ENCODE results near the gene ORAI3.

Gene ORAI3

DNA sequence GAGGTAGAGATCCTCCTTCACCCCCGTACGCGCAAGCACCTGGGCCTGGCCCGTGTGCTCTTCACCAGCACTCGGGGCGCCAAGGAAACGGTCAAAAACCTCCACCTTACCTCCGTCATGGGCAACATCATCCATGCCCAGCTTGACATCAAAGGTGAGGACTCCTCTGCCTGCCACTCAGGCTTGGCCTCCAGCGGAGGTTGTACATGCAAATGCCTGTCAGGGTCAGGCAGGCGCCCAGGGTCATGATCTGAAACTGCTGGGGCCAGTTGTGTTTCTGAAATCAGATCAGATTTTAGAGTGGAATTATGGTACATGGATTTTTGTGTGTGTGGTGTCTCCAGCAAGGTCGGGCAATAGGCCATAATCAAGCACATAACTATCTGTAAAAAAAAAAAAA is 12.5 kb downstream of the ORAI3 start:
- intact Hi-C loops (cut with micrococcal nuclease) = no loop called here
- Mint-ChIP-seq H3K36me3 (ENCODE audit: low read depth) (peaks cover 93% of the 10 kb centered on the region), H3K4me1 (ENCODE audit: low read depth) (peaks cover 47% of the 10 kb centered on the region), H3K27me3 (no peaks in the 10 kb centered on the region), H3K27ac (no peak overlapping the region), H3K4me3 (no peak overlapping the region), H3K9me3 (no peaks in the 10 kb centered on the region)

DNA sequence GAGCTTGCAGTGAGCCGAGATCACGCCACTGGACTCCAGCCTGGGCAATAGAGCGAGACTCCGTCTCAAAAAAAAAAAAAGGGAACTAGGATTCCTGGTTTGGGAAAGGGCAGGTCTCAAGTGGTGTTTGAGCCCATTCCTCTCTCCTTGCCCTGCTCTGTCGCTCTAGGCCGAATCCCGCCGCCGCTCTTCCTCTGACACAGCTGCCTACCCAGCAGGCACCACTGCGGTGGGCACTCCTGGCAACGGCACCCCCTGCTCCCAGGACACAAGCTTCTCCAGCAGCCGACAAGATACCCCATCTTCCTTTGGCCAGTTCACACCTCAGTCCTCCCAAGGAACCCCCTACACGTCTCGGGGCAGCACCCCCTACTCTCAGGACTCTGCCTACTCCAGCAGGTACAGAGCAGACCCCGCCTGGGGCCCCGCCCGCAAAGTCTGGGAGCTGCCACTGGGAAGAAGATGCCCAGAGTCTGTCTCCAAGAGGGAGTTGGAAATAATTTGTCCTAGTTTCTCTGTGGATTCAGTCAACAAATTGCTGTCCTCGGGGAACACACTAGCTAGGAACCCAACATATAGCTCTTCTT is 15.2 kb downstream of the ORAI3 start:
- H3K36me3 Mint-ChIP-seq (ENCODE audit: low read depth) = peaks cover 97% of the 10 kb centered on the region
- no peak overlapping the region for H3K4me3 Mint-ChIP-seq
- H3K27me3 Mint-ChIP-seq = no peaks in the 10 kb centered on the region
- peak overlapping the region; percentile 21 for H3K27ac Mint-ChIP-seq
- intact Hi-C loops (cut with micrococcal nuclease) = no loop called here
- H3K9me3 Mint-ChIP-seq = no peaks in the 10 kb centered on the region
- peaks cover 38% of the 10 kb centered on the region for H3K4me1 Mint-ChIP-seq (ENCODE audit: low read depth)

DNA sequence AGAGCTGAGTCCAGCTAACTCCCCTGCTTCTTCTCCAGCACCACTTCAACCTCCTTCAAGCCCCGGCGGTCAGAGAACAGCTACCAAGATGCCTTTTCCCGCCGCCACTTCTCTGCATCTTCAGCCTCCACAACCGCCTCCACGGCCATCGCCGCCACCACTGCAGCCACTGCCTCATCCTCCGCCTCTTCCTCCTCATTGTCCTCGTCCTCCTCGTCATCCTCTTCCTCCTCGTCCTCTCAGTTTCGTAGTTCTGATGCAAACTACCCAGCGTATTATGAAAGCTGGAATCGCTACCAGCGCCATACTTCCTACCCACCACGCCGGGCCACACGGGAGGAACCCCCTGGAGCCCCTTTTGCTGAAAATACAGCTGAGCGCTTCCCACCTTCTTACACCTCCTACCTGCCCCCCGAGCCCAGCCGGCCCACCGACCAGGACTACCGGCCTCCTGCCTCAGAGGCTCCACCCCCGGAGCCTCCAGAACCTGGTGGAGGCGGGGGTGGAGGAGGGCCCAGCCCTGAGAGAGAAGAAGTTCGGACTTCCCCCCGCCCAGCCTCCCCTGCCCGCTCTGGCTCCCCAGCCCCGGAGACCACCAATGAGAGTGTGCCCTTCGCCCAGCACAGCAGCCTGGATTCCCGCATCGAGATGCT is 15.8 kb downstream of the ORAI3 start:
- Mint-ChIP-seq H3K27me3 (no peaks in the 10 kb centered on the region), H3K27ac (peak overlapping the region; percentile 21), H3K9me3 (no peaks in the 10 kb centered on the region), H3K36me3 (ENCODE audit: low read depth) (peaks cover 97% of the 10 kb centered on the region), H3K4me3 (peak overlapping the region; percentile 27), H3K4me1 (ENCODE audit: low read depth) (peaks cover 31% of the 10 kb centered on the region)
- intact Hi-C loops (cut with micrococcal nuclease) = no loop called here

DNA sequence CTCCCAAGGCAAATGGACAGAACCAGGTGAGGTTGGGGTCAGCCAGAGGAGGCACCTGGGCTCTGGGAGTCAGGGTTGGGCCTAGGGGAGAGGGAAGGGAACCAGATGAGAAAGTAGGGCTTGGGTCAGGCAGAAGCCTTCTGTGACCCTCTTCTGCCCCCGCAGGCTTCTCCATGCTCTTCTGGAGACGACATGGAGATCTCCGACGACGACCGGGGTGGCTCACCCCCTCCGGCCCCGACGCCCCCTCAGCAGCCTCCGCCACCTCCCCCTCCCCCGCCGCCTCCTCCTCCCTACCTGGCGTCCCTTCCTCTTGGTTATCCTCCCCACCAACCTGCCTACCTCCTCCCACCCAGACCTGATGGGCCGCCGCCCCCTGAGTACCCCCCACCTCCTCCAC is 16.6 kb downstream of the ORAI3 start:
- no peaks in the 10 kb centered on the region for H3K27me3 Mint-ChIP-seq
- peaks cover 97% of the 10 kb centered on the region for H3K36me3 Mint-ChIP-seq (ENCODE audit: low read depth)
- intact Hi-C loops (cut with micrococcal nuclease) = no loop called here
- H3K27ac Mint-ChIP-seq = no peak overlapping the region
- H3K4me1 Mint-ChIP-seq (ENCODE audit: low read depth) = peaks cover 25% of the 10 kb centered on the region
- no peaks in the 10 kb centered on the region for H3K9me3 Mint-ChIP-seq
- H3K4me3 Mint-ChIP-seq = no peak overlapping the region

DNA sequence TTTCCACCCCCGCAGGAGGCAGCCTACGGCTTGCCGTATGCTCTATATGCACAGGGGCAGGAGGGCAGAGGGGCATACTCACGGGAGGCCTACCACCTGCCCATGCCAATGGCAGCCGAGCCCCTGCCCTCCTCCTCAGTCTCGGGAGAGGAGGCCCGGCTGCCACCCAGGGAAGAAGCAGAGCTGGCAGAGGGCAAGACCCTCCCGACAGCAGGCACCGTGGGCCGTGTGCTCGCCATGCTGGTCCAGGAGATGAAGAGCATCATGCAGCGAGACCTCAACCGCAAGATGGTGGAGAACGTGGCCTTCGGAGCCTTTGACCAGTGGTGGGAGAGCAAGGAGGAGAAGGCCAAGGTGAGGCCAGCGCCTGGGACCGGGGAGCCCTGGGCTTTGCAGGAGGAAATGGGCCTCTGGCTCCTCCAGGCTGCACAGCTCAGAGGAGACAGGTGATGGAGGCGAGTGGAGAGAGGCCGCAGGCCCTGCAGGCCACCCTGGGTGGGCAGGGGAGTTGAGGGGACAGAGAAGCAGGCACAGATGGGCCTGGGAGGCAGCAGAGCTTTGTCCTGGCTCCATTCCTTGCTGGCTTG is 17.3 kb downstream of the ORAI3 start:
- Mint-ChIP-seq H3K36me3 (ENCODE audit: low read depth) (peaks cover 97% of the 10 kb centered on the region), H3K27me3 (no peaks in the 10 kb centered on the region), H3K27ac (no peak overlapping the region), H3K9me3 (no peaks in the 10 kb centered on the region), H3K4me1 (ENCODE audit: low read depth) (peaks cover 25% of the 10 kb centered on the region), H3K4me3 (no peak overlapping the region)
- intact Hi-C loops (cut with micrococcal nuclease) = no loop called here

DNA sequence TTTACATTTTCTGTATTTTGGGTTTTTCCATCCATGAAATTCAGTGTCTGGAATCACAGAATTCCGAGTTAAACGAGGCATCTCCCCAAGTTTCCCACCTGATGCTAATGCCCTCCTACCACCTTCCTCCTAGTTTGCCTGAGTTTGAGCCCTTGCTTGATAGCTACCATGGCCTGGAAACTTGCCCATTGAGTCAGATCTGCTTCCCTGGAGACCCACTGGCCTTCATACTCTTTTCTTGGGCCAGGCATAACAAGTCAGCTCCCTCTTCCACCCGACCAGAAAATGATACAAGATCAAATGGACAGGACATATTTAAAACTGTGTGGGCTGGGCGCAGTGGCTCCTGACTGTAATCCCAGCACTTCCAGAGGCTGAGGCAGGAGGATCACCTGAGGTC is 18.9 kb downstream of the ORAI3 start:
- Mint-ChIP-seq H3K27me3 (no peaks in the 10 kb centered on the region), H3K4me1 (ENCODE audit: low read depth) (peaks cover 25% of the 10 kb centered on the region), H3K36me3 (ENCODE audit: low read depth) (peaks cover 97% of the 10 kb centered on the region), H3K4me3 (no peak overlapping the region), H3K9me3 (no peaks in the 10 kb centered on the region), H3K27ac (no peak overlapping the region)
- intact Hi-C loops (cut with micrococcal nuclease) = no loop called here

DNA sequence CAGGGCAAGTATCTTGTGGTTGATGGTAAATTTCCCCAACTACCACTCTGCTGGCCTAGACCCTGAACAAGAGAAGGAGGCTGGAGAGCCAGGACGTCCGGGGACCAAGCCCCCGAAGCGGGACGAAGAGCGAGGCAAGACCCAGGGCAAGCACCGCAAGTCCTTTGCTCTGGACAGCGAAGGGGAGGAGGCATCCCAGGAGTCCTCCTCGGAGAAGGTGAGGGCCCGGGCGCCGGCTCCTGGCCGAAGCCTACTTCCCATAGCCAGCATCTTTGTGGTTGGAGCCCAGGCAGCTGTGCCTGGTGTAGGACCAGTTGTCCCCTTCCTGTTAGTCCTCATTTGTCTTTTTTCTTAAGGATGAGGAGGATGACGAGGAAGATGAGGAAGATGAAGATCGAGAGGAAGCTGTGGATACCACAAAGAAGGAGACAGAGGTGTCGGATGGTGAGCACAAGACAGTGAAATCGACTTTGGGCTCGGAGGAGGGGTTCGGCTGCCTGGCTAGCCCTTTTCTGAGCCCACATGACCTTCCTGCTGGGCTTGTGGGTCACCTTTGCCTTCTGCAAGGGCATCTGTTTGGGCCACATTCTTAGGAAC is 20.5 kb downstream of the ORAI3 start:
- peaks cover 10% of the 10 kb centered on the region for H3K4me1 Mint-ChIP-seq (ENCODE audit: low read depth)
- H3K27ac Mint-ChIP-seq = no peak overlapping the region
- no peaks in the 10 kb centered on the region for H3K27me3 Mint-ChIP-seq
- H3K9me3 Mint-ChIP-seq = no peaks in the 10 kb centered on the region
- H3K36me3 Mint-ChIP-seq (ENCODE audit: low read depth) = peaks cover 97% of the 10 kb centered on the region
- no peak overlapping the region for H3K4me3 Mint-ChIP-seq
- intact Hi-C loops (cut with micrococcal nuclease) = no loop called here

DNA sequence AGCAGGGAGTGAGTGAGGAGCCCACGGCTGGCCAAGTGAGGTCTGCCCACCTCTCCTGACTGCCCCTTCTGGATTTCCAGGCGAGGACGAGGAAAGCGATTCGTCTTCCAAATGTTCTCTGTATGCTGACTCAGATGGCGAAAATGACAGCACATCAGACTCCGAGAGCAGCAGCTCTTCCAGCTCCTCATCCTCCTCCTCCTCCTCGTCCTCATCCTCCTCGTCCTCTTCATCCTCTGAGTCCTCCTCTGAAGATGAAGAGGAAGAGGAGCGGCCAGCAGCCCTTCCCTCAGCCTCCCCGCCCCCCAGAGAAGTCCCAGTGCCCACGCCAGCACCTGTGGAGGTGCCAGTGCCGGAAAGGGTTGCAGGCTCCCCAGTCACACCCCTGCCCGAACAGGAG is 22.4 kb downstream of the ORAI3 start:
- intact Hi-C loops (cut with micrococcal nuclease) = no loop called here
- no peak overlapping the region for H3K4me3 Mint-ChIP-seq
- H3K9me3 Mint-ChIP-seq = no peaks in the 10 kb centered on the region
- peaks cover 97% of the 10 kb centered on the region for H3K36me3 Mint-ChIP-seq (ENCODE audit: low read depth)
- no peaks in the 10 kb centered on the region for H3K27me3 Mint-ChIP-seq
- H3K27ac Mint-ChIP-seq = no peak overlapping the region
- H3K4me1 Mint-ChIP-seq (ENCODE audit: low read depth) = peaks cover 6% of the 10 kb centered on the region

DNA sequence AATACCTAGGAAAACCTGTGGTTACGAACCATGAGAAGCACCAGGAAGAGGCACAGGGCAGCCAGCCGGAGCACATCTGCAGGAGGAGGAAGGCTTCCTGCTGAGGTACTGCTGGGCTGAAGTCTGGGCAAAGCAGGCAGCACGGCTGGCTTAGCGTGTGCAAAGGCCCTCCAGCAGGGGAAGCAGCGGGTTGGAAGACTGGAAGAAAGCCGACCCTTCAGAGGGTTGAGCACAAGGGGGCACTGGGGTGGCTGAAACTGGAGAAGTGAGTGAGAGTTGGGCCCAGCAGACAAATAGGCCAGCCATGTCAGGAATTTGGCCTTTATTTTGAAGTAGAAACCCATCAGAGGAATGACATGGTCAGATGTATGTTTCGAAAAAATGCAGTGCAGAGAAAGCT is 24.0 kb downstream of the ORAI3 start:
- Mint-ChIP-seq H3K36me3 (ENCODE audit: low read depth) (peaks cover 96% of the 10 kb centered on the region), H3K4me3 (no peak overlapping the region), H3K27me3 (no peaks in the 10 kb centered on the region), H3K4me1 (ENCODE audit: low read depth) (peaks cover 10% of the 10 kb centered on the region), H3K27ac (no peak overlapping the region), H3K9me3 (no peaks in the 10 kb centered on the region)
- intact Hi-C loops (cut with micrococcal nuclease) = no loop called here

DNA sequence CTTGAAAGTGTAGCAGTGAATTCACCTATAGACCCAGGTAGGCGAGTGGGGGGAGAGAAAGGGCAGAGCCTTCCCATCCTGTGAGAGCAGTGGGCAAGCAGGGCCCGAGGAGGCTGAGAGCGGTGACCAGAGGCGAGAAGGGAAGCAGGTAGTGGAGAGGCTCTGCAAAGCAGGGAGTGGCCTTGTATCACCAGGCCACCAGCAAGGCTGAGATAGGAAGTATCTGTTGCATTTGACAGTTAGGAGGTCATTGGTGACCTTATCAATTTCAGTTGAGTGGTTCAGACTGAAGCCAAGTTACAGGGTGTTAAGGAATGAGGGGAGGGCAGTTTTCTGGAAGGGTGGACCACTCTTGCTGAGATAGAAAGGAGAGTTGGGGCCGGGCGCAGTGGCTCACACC is 25.5 kb downstream of the ORAI3 start:
- intact Hi-C loops (cut with micrococcal nuclease) = no loop called here
- Mint-ChIP-seq H3K27me3 (no peaks in the 10 kb centered on the region), H3K36me3 (ENCODE audit: low read depth) (peaks cover 95% of the 10 kb centered on the region), H3K4me3 (no peak overlapping the region), H3K27ac (no peak overlapping the region), H3K9me3 (no peaks in the 10 kb centered on the region), H3K4me1 (ENCODE audit: low read depth) (peaks cover 10% of the 10 kb centered on the region)

DNA sequence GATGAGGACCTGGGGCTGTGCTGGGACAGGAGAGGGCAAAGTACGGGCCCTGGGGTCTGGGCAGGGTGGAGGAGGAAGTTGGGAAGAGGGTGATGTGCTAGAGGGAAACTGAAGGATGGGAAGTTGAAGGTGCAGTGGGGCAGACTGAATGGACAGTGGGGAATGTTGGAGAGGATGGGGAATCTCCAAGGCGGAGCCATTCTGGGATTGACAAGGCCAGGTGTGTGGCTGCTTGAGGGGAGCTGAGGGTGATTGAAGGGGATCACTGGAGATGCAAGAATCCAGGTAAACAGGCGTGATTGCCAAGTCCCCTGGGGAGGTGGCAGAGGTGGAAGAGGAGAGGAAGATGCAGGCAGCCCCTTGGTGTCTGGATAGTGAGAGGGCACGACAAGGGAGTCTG is 27.6 kb downstream of the ORAI3 start:
- intact Hi-C loops (cut with micrococcal nuclease) = no loop called here
- H3K36me3 Mint-ChIP-seq (ENCODE audit: low read depth) = peaks cover 95% of the 10 kb centered on the region
- H3K4me3 Mint-ChIP-seq = no peak overlapping the region
- H3K27ac Mint-ChIP-seq = no peak overlapping the region
- peaks cover 10% of the 10 kb centered on the region for H3K4me1 Mint-ChIP-seq (ENCODE audit: low read depth)
- no peaks in the 10 kb centered on the region for H3K9me3 Mint-ChIP-seq
- H3K27me3 Mint-ChIP-seq = no peaks in the 10 kb centered on the region

DNA sequence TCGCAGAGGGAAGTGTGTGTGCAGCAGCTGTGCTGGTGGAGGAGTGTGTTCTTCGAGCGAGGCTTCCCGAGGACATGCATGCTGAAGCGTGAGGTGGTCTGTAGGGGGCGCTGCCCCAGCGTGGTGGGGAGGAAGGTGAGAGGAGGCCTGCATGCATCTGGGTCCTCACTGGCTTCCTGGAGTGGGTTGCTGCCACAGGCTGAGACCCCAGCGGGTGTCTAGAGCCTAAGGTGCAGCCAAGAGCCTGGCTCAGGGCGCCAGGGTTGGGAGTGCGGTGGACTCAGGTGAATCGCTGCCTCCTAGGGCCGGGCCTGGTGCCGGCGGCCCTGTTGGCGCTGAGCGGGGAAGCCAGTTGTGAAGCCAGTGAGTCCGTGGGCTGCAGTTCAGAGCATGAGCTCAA is 28.6 kb downstream of the ORAI3 start:
- H3K4me1 Mint-ChIP-seq (ENCODE audit: low read depth) = peaks cover 10% of the 10 kb centered on the region
- intact Hi-C loops (cut with micrococcal nuclease) = no loop called here
- H3K27ac Mint-ChIP-seq = no peak overlapping the region
- H3K4me3 Mint-ChIP-seq = no peak overlapping the region
- no peaks in the 10 kb centered on the region for H3K27me3 Mint-ChIP-seq
- peaks cover 95% of the 10 kb centered on the region for H3K36me3 Mint-ChIP-seq (ENCODE audit: low read depth)
- no peaks in the 10 kb centered on the region for H3K9me3 Mint-ChIP-seq

DNA sequence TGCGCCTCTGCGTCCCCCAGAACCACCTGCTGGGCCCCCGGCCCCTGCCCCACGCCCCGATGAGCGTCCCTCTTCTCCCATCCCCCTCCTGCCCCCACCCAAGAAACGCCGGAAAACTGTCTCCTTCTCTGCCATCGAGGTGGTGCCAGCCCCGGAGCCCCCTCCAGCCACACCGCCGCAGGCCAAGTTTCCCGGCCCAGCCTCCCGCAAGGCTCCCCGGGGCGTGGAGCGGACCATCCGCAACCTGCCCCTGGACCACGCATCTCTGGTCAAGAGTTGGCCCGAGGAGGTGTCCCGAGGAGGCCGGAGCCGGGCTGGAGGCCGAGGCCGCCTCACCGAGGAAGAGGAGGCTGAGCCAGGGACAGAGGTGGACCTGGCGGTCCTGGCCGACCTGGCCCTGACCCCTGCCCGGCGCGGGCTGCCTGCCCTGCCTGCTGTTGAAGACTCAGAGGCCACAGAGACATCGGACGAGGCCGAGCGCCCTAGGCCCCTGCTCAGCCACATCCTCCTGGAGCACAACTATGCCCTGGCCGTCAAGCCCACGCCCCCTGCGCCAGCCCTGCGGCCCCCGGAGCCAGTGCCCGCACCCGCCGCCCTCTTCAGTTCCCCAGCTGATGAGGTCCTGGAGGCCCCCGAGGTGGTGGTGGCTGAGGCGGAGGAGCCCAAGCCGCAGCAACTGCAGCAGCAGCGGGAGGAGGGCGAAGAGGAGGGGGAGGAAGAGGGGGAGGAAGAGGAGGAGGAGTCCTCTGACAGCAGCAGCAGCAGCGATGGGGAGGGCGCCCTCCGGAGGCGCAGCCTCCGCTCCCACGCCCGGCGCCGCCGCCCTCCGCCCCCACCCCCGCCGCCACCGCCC is 30.5 kb downstream of the ORAI3 start:
- intact Hi-C loops (cut with micrococcal nuclease) = no loop called here
- Mint-ChIP-seq H3K27ac (no peak overlapping the region), H3K4me3 (no peak overlapping the region)

DNA sequence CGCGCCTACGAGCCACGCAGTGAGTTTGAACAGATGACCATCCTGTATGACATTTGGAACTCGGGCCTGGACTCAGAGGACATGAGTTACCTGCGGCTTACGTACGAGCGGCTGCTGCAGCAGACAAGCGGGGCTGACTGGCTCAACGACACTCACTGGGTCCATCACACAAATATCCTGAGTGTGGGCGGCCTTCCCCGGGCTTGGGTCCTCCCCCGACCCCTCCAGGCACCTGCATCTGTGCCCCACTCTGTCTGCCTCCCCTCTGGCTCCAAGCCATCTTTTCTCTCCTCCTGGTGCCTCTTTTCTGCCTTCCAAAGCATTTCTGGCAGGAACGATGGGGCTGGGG is 31.1 kb downstream of the ORAI3 start:
- Mint-ChIP-seq H3K36me3 (ENCODE audit: low read depth) (peaks cover 94% of the 10 kb centered on the region), H3K4me3 (no peak overlapping the region)

More for the DNA sequence above, 30.5 kb downstream of the ORAI3 start:
- Mint-ChIP-seq H3K9me3 (no peaks in the 10 kb centered on the region), H3K27me3 (no peaks in the 10 kb centered on the region), H3K36me3 (ENCODE audit: low read depth) (peaks cover 95% of the 10 kb centered on the region), H3K4me1 (ENCODE audit: low read depth) (peaks cover 12% of the 10 kb centered on the region)

More for the DNA sequence above, 31.1 kb downstream of the ORAI3 start:
- Mint-ChIP-seq H3K4me1 (ENCODE audit: low read depth) (peaks cover 18% of the 10 kb centered on the region), H3K27ac (no peak overlapping the region), H3K27me3 (no peaks in the 10 kb centered on the region), H3K9me3 (no peaks in the 10 kb centered on the region)
- intact Hi-C loops (cut with micrococcal nuclease) = no loop called here
